GM18498 (cell line): ENCODE results near the gene TAL1.

ENCODE experiments used
- ATAC-seq: cut with Tn5 transposase; IDR thresholded peaks from one replicate; pipeline ENCODE4 v1.9.1; 2021; ENCODE audit warnings: mild to moderate bottlenecking, moderate library complexity; ENCODE audit not compliant: unreplicated experiment

Gene TAL1

GRCh38 chr1:47178654-47179016 is 53.4 kb downstream of the TAL1 start:
- no peak for ATAC-seq

GRCh38 chr1:47178020-47178419 is 54.0 kb downstream of the TAL1 start:
- ATAC-seq, result no peak

GRCh38 chr1:47175227-47175934 is 56.6 kb downstream of the TAL1 start:
- peak; percentile 47 for ATAC-seq

GRCh38 chr1:47174656-47175020 is 57.4 kb downstream of the TAL1 start:
- ATAC-seq, result no peak

GRCh38 chr1:47172782-47173181 is 59.2 kb downstream of the TAL1 start:
- ATAC-seq, result no peak
